GM23338 (cell line): ENCODE data around the gene DNAH17. TPM values are rescaled to one million over a fixed set of nuclear protein-coding genes. Genes with fewer than 3 reads are reported as not detected.

Experiments
- ATAC-seq: fragments of 200-7000 bp; cut with Tn5 transposase; 3 replicates; pipeline ENCODE4 v1.9.1; 2020
- DNase-seq: peaks from one replicate; pipeline ENCODE4 v3.0.0-alpha.2; 2015; ENCODE audit warnings: low spot score
- H2AFZ ChIP-seq: fragments of 200-600 bp; sonication (generic); 2 replicates; pipeline ENCODE4 v1.8.0; 2016; ENCODE audit warnings: antibody characterized with exemption, mild to moderate bottlenecking, moderate library complexity
- H3F3A ChIP-seq: fragments of 200-600 bp; sonication (generic); replicated peaks from 2 replicates; pipeline ENCODE4 v1.8.0; 2017; ENCODE audit warnings: antibody characterized with exemption, mixed run types, low read depth
- H3K27ac ChIP-seq: fragments of 200-600 bp; sonication (generic); 2 replicates; pipeline ENCODE4 v1.6.1; 2016; ENCODE audit warnings: low read depth
- H3K27me3 ChIP-seq: fragments of 200-600 bp; sonication (generic); 2 replicates; pipeline ENCODE4 v1.8.0; 2016; ENCODE audit warnings: mild to moderate bottlenecking, mixed run types, moderate library complexity; ENCODE audit not compliant: insufficient read depth
- H3K36me3 ChIP-seq: fragments of 200-600 bp; sonication (generic); 2 replicates; pipeline ENCODE4 v1.8.0; 2016; ENCODE audit warnings: mild to moderate bottlenecking; ENCODE audit not compliant: insufficient read depth
- H3K4me1 ChIP-seq: fragments of 200-600 bp; sonication (generic); 2 replicates; pipeline ENCODE4 v1.8.0; 2016; ENCODE audit warnings: mild to moderate bottlenecking, moderate library complexity; ENCODE audit not compliant: insufficient read depth
- H3K4me2 ChIP-seq: fragments of 200-600 bp; sonication (generic); 2 replicates; pipeline ENCODE4 v1.7.1; 2017; ENCODE audit warnings: mixed run types
- H3K4me3 ChIP-seq: fragments of 200-600 bp; sonication (generic); 2 replicates; pipeline ENCODE4 v1.6.1; 2016; ENCODE audit warnings: mixed run types
- H3K79me2 ChIP-seq: fragments of 200-600 bp; sonication (generic); replicated peaks from 2 replicates; pipeline ENCODE4 v1.8.0; 2017; ENCODE audit warnings: mild to moderate bottlenecking; ENCODE audit not compliant: insufficient read depth
- H3K9me2 ChIP-seq: fragments of 200-600 bp; sonication (generic); 2 replicates; pipeline ENCODE4 v1.8.0; 2017; ENCODE audit not compliant: insufficient read depth
- H4K20me1 ChIP-seq: fragments of 200-600 bp; sonication (generic); replicated peaks from 2 replicates; pipeline ENCODE4 v1.8.0; 2017; ENCODE audit warnings: mild to moderate bottlenecking; ENCODE audit not compliant: insufficient read depth
- H3K27ac Mint-ChIP-seq: 2 replicates; pipeline ENCODE4 v1.8.0; 2020; ENCODE audit warnings: inconsistent platforms, mild to moderate bottlenecking, moderate library complexity, mixed read lengths
- H3K27me3 Mint-ChIP-seq: 3 replicates; pipeline ENCODE4 v1.8.0; 2022; ENCODE audit warnings: low read depth, mild to moderate bottlenecking, moderate library complexity, mixed read lengths, inconsistent platforms; ENCODE audit not compliant: insufficient read depth, poor library complexity
- H3K36me3 Mint-ChIP-seq: 3 replicates; pipeline ENCODE4 v1.8.0; 2021; ENCODE audit warnings: low read depth, mild to moderate bottlenecking, inconsistent platforms, moderate library complexity, mixed read lengths
- H3K4me1 Mint-ChIP-seq: 3 replicates; pipeline ENCODE4 v1.8.0; 2020; ENCODE audit warnings: mild to moderate bottlenecking, inconsistent platforms, mixed read lengths
- H3K4me3 Mint-ChIP-seq: 3 replicates; pipeline ENCODE4 v1.8.0; 2021; ENCODE audit warnings: moderate library complexity, mild to moderate bottlenecking, inconsistent platforms, mixed read lengths
- H3K9me3 Mint-ChIP-seq: 3 replicates; pipeline ENCODE4 v1.8.0; 2020; ENCODE audit warnings: moderate library complexity, mild to moderate bottlenecking, inconsistent platforms, mixed read lengths
- CREB1 ChIP-seq: fragments of 250-450 bp; sonication (Bioruptor Pico); IDR thresholded peaks from 2 replicates; pipeline ENCODE4 v1.5.0; 2020; ENCODE audit warnings: low read depth, mild to moderate bottlenecking, moderate library complexity
- ETS1 ChIP-seq: IDR thresholded peaks from 2 replicates; pipeline ENCODE4 v1.6.1; 2016; ENCODE audit warnings: antibody characterized with exemption
- EZH2 ChIP-seq: fragments of 200-600 bp; sonication (generic); IDR thresholded peaks from one replicate; pipeline ENCODE4 v1.8.0; 2017; ENCODE audit warnings: antibody characterized with exemption, mild to moderate bottlenecking, low read depth; ENCODE audit not compliant: unreplicated experiment
- EZH2phosphoT487 ChIP-seq: fragments of 200-600 bp; sonication (generic); IDR thresholded peaks from one replicate; pipeline ENCODE4 v1.8.1; 2018; ENCODE audit warnings: antibody characterized with exemption; ENCODE audit not compliant: unreplicated experiment
- JUNB ChIP-seq: IDR thresholded peaks from one replicate; pipeline ENCODE4 v1.6.1; 2016; ENCODE audit warnings: antibody characterized with exemption; ENCODE audit not compliant: unreplicated experiment
- NANOG ChIP-seq: IDR thresholded peaks from 2 replicates; pipeline ENCODE4 v1.6.1; 2016; ENCODE audit warnings: antibody characterized with exemption, borderline replicate concordance
- STAT1 ChIP-seq: IDR thresholded peaks from one replicate; pipeline ENCODE4 v1.6.1; 2016; ENCODE audit warnings: antibody characterized with exemption; ENCODE audit not compliant: unreplicated experiment
- ZNF114 ChIP-seq: fragments of 250-450 bp; sonication (Bioruptor Pico); IDR thresholded peaks from 2 replicates; pipeline ENCODE4 v1.5.0; 2020; ENCODE audit warnings: mild to moderate bottlenecking, moderate library complexity
- ZNF331 ChIP-seq: fragments of 250-450 bp; sonication (Bioruptor Pico); IDR thresholded peaks from 2 replicates; pipeline ENCODE4 v1.5.0; 2020; ENCODE audit warnings: low read depth, mild to moderate bottlenecking, moderate library complexity
- ZNF462 ChIP-seq: fragments of 250-450 bp; sonication (Bioruptor Pico); IDR thresholded peaks from 2 replicates; pipeline ENCODE4 v1.5.0; 2020; ENCODE audit warnings: mild to moderate bottlenecking, moderate library complexity
- polyA plus RNA-seq: library from polyadenylated mRNA; unstranded; fragments of >200 nt; fragmentation: Nextera tagmentation; extraction: Ambion mirVana; gene quantifications from 2 replicates; pipeline ENCODE4 v1.2.1, GENCODE V29; 2016
- total RNA-seq: library from RNA; depleted of rRNA; stranded (reverse); fragments of >200 nt; shearing (Covaris generic); gene quantifications from 2 replicates; pipeline ENCODE4 v1.2.3, GENCODE V29; 2014
- TF ChIP-seq, protein P1 (sequence below): IDR thresholded peaks from one replicate; pipeline ENCODE4 v1.6.1; 2018; ENCODE audit warnings: antibody characterized with exemption; ENCODE audit not compliant: unreplicated experiment

DNAH17 gene
- total and polyA plus RNA-seq, 2 experiments from 2014 or later: 0.59 to 2.0 TPM

DNA sequence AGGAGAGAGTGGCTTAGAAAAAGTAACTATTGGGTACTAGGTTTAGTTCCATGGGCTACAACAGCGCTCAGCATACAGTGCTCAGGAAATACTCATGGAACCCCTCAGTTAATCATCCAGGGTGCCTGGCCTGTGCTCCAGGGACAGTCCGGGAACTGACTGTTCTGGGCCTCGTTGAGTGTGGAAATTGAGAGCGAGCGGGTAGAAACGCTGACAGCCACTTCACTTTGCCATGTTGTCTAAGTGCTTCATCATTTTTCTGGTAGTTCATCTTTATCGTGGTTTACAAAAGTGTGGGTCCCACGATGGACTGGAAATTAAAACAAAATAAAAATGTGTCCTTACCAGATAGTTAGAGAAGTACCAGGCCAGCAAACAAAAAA, 31.6 kb upstream of the DNAH17 start:
- H3K9me3 Mint-ChIP-seq: no peaks in the 10 kb centered on the region
- Histone ChIP-seq H3K36me3 (no peaks in the 10 kb centered on the region), H3K79me2 (no peaks in the 10 kb centered on the region), H3K9me2 (no peaks in the 10 kb centered on the region), H3K27me3 (no peaks in the 10 kb centered on the region), H3K4me3 (no peak overlapping the region), H2AFZ (no peak overlapping the region), H3K4me2 (no peak overlapping the region), H4K20me1 (no peaks in the 10 kb centered on the region), H3F3A (no peaks in the 10 kb centered on the region), H3K27ac (no peak overlapping the region), H3K4me1 (no peaks in the 10 kb centered on the region)
- no peaks in the 10 kb centered on the region for H3K36me3 Mint-ChIP-seq
- no peak for TF ChIP-seq ETS1
- TF ChIP-seq, protein P1, sequence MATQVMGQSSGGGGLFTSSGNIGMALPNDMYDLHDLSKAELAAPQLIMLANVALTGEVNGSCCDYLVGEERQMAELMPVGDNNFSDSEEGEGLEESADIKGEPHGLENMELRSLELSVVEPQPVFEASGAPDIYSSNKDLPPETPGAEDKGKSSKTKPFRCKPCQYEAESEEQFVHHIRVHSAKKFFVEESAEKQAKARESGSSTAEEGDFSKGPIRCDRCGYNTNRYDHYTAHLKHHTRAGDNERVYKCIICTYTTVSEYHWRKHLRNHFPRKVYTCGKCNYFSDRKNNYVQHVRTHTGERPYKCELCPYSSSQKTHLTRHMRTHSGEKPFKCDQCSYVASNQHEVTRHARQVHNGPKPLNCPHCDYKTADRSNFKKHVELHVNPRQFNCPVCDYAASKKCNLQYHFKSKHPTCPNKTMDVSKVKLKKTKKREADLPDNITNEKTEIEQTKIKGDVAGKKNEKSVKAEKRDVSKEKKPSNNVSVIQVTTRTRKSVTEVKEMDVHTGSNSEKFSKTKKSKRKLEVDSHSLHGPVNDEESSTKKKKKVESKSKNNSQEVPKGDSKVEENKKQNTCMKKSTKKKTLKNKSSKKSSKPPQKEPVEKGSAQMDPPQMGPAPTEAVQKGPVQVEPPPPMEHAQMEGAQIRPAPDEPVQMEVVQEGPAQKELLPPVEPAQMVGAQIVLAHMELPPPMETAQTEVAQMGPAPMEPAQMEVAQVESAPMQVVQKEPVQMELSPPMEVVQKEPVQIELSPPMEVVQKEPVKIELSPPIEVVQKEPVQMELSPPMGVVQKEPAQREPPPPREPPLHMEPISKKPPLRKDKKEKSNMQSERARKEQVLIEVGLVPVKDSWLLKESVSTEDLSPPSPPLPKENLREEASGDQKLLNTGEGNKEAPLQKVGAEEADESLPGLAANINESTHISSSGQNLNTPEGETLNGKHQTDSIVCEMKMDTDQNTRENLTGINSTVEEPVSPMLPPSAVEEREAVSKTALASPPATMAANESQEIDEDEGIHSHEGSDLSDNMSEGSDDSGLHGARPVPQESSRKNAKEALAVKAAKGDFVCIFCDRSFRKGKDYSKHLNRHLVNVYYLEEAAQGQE: no peak
- TF ChIP-seq ZNF462 (CRISPR knock-in tag): no peak
- no peak for TF ChIP-seq ZNF114 (CRISPR knock-in tag)
- TF ChIP-seq JUNB: no peak
- no peak for TF ChIP-seq EZH2phosphoT487
- no peak for TF ChIP-seq EZH2
- TF ChIP-seq CREB1: no peak
- TF ChIP-seq ZNF331 (CRISPR knock-in tag): no peak
- TF ChIP-seq NANOG: no peak
- no peak for TF ChIP-seq STAT1
- no peak for DNase-seq
- ATAC-seq: no peak
- no peak overlapping the region for H3K27ac Mint-ChIP-seq
- H3K4me3 Mint-ChIP-seq: no peak overlapping the region
- H3K4me1 Mint-ChIP-seq: peaks cover 15% of the 10 kb centered on the region
- H3K27me3 Mint-ChIP-seq: peaks cover 15% of the 10 kb centered on the region
